Measurements from ENCODE around the gene GPR176. TPM values are rescaled to one million over a fixed set of nuclear protein-coding genes. Genes with fewer than 3 reads are reported as not detected.

The GPR176 gene
- total RNA-seq, 1 donor from 2014 or later: 7.2 TPM

GRCh38 chr15:39784125-39784524, 135.9 kb downstream of the GPR176 start:
- H3K4me1 Mint-ChIP-seq (ENCODE audit: unreplicated experiment): peaks cover 51% of the 10 kb centered on the region
- DNase-seq (ENCODE audit: extremely low spot score, unreplicated experiment): no peak
- TF ChIP-seq CTCF (conservative IDR thresholded peaks at IDR 0.05): no peak
- no peaks in the 10 kb centered on the region for H3K36me3 Mint-ChIP-seq
- H3K27me3 Mint-ChIP-seq: no peaks in the 10 kb centered on the region
- H3K27ac Mint-ChIP-seq: no peak overlapping the region
- H3K4me3 Mint-ChIP-seq: peak overlapping the region; percentile 86
- no peaks in the 10 kb centered on the region for H3K9me3 Mint-ChIP-seq

- H3K36me3 Mint-ChIP-seq: no peaks in the 10 kb centered on the region
- peak overlapping the region; percentile 86 for H3K4me3 Mint-ChIP-seq
- H3K9me3 Mint-ChIP-seq: no peaks in the 10 kb centered on the region
- peak overlapping the region; percentile 90 for H3K27ac Mint-ChIP-seq
- TF ChIP-seq CTCF (conservative IDR thresholded peaks at IDR 0.05): no peak
- no peak for DNase-seq (ENCODE audit: extremely low spot score, unreplicated experiment)
- H3K27me3 Mint-ChIP-seq: no peaks in the 10 kb centered on the region
- peaks cover 48% of the 10 kb centered on the region for H3K4me1 Mint-ChIP-seq (ENCODE audit: unreplicated experiment)
Observed at GRCh38 chr15:39783244-39783820, 136.7 kb downstream of the GPR176 start.

GRCh38 chr15:39782441-39783138, 137.5 kb downstream of the GPR176 start, which contains the start of gene FSIP1:
Gene FSIP1 (minus strand): TSS chr15:39782841. CDS start chr15:39776524, 6,317 bp downstream.
- peaks cover 49% of the 10 kb centered on the region for H3K4me1 Mint-ChIP-seq (ENCODE audit: unreplicated experiment)
- H3K4me3 Mint-ChIP-seq: peak within 1 kb of the TSS; percentile 86
- peaks cover 5% of the 10 kb centered on the region for H3K27me3 Mint-ChIP-seq
- H3K36me3 Mint-ChIP-seq: no peaks in the 10 kb centered on the region
- H3K27ac Mint-ChIP-seq: peak within 1 kb of the TSS; percentile 90
- no peaks in the 10 kb centered on the region for H3K9me3 Mint-ChIP-seq
- peak; percentile 96 for DNase-seq (ENCODE audit: extremely low spot score, unreplicated experiment)
- no peak for TF ChIP-seq CTCF (conservative IDR thresholded peaks at IDR 0.05)

GRCh38 chr15:39781967-39782302, 138.1 kb downstream of the GPR176 start:
- Mint-ChIP-seq H3K27ac (peak overlapping the region; percentile 90), H3K4me1 (ENCODE audit: unreplicated experiment) (peaks cover 49% of the 10 kb centered on the region), H3K27me3 (peaks cover 11% of the 10 kb centered on the region), H3K4me3 (peak overlapping the region; percentile 86), H3K9me3 (no peaks in the 10 kb centered on the region), H3K36me3 (no peaks in the 10 kb centered on the region)
- TF ChIP-seq CTCF (conservative IDR thresholded peaks at IDR 0.05): no peak
- no peak for DNase-seq (ENCODE audit: extremely low spot score, unreplicated experiment)

- peaks cover 11% of the 10 kb centered on the region for H3K27me3 Mint-ChIP-seq
- no peak overlapping the region for H3K27ac Mint-ChIP-seq
- TF ChIP-seq CTCF (conservative IDR thresholded peaks at IDR 0.05): no peak
- H3K4me3 Mint-ChIP-seq: peak overlapping the region; percentile 55
- no peak for DNase-seq (ENCODE audit: extremely low spot score, unreplicated experiment)
- peaks cover 47% of the 10 kb centered on the region for H3K4me1 Mint-ChIP-seq (ENCODE audit: unreplicated experiment)
- H3K9me3 Mint-ChIP-seq: no peaks in the 10 kb centered on the region
- H3K36me3 Mint-ChIP-seq: no peaks in the 10 kb centered on the region
Observed at GRCh38 chr15:39781147-39781966, 138.7 kb downstream of the GPR176 start.

Measured in type B pancreatic cell (in vitro differentiated cells).